Inferior parietal cortex (tissue), 1 donor: ENCODE data around the gene HSD17B8.

Experiments used
- DNase-seq: peaks from one replicate; pipeline ENCODE4 v3.0.0-alpha.2; 2016; ENCODE audit errors: extremely low spot score

HSD17B8 gene

DNA sequence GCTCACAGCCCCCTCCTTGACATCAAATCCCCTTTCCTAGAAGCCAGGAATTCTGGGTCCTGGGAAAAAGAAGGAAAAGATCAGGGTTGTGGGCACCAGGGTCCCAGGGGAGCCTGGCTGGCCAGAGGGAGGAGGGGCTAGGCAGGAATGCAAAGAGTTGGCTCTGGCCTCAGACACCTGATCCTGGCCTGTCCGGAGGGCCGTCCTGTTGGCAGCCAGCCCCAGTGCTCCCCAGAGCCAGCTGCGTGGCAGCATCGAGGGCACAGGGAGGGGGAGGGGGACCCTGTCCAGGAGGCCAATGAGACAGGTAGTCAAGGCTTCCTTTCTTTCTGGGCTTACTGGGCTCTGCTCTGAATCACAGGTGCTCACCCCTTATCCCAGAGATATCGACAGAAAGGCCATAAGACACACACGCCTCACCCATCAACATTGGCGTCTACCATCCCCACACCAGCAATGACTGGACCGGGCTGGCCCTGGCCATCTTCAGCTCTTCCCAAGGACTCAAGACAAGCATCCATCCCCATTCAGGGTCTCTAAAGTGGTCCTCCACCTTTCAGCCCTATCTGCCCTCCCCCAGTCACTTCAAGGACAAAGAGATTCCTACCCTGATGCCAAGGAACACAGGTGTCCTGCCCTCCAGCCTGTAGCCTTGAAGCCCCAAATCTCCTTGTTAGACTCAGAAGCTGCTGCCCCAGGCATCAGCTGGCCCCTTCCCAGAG, 12.9 kb upstream of the HSD17B8 start:
- no peak for DNase-seq

DNA sequence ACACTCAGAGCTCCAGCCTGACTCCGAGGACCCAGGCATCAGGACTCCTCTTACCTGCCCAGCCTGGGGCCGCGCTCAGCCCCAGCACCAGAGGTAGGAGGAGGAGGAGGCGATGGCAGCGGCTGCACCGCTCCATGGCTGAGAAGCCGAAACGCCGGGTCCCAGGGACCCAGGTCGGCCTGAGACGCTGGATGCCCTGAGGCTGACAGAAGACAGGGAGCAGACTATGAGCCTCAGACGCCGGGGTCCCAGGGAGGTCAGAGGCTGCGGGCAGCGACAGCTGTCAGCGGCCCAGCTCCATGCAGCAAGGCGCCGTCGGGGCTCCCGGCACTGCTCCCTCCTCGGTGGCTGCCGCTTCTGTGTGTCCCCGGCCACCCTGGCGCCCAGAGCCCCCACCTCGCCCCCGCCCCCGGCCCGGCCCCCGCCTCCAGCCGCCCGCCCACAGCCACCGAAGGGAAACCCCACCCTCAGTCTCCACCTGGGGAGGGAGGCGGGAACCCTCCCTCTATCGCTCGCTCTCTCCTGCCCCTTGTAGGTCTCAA, 12.3 kb upstream of the HSD17B8 start, which contains the start of gene COL11A2:
Gene COL11A2 (minus strand): TSS at position 363 of the 542 bp plus-strand sequence. CDS start 227 bp downstream, at position 136.
- no peak for DNase-seq

DNA sequence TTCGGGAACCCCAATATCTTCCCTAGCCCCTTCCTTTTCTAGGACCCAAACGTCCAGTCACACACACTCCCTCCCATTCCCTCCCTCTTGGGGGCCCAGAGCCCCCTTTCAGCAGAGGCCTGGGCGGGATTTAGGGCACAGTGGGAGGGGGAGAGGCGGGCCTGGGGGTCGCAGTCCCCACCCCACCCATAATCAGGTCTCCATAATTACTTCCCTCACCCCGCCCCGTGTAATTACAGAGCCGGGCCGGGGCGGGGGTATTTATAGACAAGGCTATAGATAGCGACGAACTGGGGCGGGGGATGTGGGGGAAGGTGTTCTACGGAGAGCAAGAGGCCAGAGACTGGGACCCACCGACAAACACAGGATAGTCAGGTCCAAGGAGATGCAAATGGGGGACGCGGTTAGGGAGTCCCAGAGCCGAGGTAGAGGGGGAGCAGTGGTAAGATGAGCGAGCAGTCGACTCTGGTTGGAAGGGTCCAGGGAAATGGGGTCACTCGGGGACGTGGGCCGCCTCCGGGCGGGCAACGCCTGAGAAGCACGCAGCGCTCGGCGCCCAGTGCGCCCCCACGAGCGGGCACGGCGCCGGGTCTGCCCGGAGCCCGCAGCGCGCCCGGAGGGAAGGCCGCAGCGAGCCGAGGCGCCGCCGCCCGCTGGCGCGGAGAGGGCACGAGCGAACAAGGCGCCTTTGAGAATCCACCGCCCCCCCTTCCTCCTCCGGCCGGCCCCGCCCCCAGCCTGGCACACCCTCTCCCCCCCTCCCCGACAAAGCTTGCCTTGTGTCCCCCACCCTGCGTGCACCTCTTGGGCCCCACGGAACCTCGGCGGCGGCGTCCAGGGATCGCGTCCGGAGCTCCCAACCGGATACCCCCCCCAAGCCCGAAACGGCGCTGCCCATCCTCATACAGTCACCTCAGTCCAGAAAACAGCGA, 11.5 kb upstream of the HSD17B8 start:
- peak; percentile 57 for DNase-seq

- DNase-seq: no peak
Observed at GRCh38 chr6:33193619-33194018, 10.8 kb upstream of the HSD17B8 start.

GRCh38 chr6:33194431-33194979, 9.9 kb upstream of the HSD17B8 start:
- no peak for DNase-seq

DNA sequence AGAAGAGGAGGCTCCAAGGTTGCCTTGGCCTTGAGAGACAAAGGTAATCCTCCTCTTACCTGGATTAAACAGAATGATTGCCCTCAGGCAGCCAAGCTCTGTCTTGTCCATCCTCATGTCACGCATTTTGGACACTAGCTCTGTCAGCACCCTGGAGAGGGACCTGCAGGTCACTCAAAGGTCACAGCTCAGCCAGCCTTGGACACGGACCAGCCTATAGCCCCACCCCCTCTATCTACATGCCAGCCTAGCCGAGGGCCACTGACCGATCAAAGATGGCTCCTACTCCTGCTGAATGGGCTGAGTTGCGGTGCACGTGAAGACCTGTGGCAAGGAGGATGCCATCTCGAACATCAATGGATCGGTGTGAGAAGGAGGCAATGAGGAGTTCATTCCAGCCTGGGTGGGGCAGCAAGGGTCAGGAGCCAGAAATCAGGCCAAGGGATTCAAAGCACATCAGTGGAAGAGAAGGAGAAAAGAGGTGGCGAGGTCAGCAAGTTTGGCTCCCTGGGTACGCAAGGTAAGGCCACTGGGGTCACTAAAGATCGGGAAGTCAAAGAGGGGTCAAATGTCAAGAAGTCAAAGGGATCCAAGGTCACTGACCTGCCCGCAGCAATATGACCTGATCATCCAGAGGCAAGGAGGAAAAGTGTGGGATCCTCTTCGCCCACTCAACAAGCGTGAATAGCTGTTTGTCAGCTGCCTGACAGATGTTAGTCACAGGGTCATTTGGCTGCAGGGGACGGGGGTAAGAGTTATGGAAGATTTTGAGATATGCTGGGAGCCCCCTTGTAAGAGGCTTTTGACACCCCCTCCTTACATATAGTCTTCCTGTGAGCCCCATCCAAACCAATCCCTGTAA, 8.9 kb upstream of the HSD17B8 start:
- no peak for DNase-seq

DNA sequence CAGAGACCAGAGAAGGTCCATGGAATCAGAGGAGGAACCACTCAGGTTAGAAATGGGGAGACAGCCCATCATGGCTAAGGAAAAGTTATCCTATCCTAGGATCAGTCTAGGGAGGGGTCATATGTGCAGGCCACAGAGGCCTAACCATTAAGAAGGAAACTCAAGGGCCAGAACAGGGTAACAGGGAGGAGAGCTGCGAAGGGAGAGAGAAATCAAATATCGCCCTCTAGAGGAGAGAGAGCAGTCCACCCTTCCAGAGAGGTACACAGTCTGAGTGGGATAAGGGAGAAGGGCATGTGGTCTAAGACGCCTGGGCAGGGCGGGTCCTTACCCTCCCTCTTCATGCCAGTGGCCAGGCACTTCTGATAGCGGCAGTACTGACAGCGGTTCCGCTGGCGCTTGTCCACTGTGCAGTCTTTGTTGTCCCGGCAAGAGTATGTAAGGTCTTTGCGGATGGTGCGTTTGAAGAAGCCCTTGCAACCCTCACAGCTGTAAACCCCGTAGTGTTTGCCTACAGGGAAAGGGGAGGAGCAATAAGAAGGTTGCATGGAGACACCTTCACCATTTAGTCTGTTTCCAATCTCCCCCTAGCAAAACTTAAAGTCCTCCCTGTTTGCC, 6.9 kb upstream of the HSD17B8 start:
- DNase-seq: peak; percentile 79

DNA sequence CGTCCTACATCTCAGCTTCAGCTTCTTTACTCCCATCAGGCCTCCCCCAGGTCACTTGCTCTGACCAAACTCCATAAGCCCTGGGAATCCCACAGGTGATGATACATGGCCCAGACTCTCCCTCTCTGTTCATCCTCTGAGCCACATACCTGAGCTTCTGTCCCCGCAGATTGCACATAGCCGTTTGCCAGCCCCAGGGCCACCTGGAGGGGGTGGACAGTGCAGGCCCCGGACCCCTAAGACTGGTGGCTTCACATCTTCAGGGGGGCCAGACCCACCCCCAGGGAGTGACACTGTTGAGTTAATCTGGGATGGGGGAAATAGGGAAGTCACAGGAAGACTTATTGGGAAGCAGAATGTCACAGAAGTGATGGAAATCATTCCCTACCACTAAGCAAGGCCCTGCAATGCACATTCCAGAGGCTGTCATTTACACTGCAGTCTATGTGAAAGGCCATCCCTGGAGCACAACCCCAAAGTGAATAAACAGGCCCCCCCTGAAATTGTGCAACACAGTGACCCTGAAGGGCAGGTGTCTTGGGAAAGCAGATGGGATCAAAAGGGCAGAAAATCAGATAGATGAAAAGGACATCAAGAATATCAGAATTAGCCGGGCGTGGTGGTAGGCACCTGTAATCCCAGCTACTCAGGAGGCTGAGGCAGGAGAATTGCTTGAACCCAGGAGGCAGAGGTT, 6.1 kb upstream of the HSD17B8 start:
- no peak for DNase-seq

GRCh38 chr6:33198853-33199436, 5.5 kb upstream of the HSD17B8 start:
- DNase-seq: no peak

DNA sequence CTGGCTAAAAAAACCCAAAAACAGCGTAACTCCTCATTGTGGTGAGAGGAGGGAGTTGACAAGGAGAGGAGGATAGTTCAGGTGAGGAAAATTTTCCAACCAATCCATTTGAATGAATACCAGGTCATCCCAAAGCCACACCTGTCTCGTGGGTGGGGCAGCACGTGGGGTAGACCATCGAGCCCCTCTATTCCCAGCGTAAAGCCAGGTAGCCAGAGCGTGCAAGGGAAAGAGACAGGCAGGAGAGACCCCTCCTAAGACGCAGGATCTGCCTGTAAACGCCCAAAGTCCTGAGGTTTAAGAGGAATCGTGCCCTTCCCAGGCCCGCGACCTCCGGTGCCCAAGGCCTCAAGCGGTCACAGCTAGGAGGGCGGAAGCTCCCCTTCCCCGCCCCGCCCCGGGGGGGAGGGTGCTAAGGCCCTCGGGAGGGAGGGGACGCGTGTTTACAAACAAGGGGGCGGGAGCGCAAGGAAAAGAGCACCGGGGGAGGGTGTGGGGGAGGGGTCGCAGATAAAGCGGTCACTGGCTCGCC, 4.7 kb upstream of the HSD17B8 start:
- peak; percentile 56 for DNase-seq

DNA sequence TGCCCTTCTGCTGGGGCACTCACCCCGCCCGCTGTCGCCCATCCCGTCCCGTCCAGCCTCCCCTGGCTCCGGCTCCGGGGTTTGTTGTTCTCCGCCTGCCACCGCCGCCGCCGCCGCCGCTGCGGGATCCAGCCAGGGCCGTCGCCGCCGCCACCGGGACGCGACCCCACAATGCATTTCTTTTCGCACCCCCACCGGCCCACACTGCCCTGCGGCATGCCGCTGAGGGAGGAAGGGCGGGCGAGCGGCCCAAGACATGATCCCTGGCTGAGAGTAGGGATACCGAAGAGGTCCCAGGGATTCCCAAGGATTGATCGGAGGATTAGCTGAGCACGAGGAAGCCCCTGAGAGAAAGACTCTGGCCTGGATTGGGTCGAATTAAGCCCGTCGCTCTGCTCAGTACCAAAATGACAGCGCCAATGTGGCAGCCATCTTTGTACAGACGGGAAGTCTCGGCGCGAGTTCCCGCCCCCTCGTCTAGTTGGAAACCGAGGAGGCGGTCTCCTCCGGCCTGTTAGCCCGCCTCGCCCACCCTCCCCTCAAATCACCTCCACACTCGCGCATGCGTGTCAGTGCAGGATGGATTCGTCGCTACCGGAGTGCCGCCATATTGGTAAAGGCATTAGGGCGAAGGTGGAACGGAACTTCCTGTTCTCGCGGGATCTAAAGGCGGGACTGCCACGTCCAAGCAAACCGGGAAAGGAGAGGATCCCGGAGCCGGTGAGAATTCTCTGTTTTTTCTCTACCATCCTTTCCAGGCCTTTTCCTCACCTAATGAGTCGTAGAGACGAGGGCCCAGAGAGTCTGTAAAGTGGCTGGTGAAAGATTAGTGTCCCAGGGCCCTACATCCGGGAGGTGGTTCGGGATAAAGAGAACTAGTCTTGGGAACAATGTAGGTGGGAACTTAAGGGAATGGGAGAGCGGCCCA, 4.0 kb upstream of the HSD17B8 start, which contains the start of the genes RXRB and SLC39A7:
Gene RXRB (minus strand): TSS at position 447 of the 928 bp plus-strand sequence. CDS start 189 bp downstream, at position 258.
Gene SLC39A7 (plus strand): TSS at position 649 of the 928 bp plus-strand sequence. CDS start 379 bp downstream, outside the sequence.
- DNase-seq: peak; percentile 100

- no peak for DNase-seq
Observed at GRCh38 chr6:33201147-33201545, 3.3 kb upstream of the HSD17B8 start.

DNA sequence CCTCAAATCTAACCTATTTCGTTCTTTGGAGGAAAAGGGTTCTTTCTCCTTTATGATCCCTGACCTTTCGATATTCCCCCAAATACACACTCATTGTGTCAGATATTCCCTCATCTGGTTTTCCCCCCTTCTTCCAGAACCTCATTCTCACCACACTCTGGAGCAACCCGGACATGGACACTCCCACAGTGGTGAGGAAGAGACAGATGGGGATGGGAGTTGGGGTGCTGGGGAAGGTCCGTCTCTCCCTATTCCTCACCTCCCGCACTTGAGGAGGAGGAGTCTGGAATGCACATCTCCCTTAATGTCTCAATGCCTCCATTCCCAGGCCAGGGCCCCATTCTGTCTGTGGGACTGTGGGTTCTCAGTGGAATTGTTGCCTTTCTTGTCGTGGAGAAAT, 2.5 kb upstream of the HSD17B8 start:
- no peak for DNase-seq

DNA sequence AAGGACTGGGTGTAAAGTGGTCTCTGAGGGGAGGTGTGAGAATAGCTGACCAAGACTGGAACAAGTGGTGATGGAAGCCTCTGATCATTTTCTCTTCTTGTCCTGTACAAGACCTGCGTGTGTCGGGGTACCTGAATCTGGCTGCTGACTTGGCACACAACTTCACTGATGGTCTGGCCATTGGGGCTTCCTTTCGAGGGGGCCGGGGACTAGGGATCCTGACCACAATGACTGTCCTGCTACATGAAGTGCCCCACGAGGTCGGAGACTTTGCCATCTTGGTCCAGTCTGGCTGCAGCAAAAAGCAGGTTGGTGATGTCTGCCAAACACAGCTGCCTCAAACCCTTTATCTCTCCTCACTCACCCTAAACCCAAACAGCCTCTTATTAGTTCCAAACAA, 1.7 kb upstream of the HSD17B8 start:
- DNase-seq: no peak

- DNase-seq: no peak
Observed at GRCh38 chr6:33203443-33204164, 851 bp upstream of the HSD17B8 start.

GRCh38 chr6:33204165-33204414, 365 bp upstream of the HSD17B8 start:
- no peak for DNase-seq

DNA sequence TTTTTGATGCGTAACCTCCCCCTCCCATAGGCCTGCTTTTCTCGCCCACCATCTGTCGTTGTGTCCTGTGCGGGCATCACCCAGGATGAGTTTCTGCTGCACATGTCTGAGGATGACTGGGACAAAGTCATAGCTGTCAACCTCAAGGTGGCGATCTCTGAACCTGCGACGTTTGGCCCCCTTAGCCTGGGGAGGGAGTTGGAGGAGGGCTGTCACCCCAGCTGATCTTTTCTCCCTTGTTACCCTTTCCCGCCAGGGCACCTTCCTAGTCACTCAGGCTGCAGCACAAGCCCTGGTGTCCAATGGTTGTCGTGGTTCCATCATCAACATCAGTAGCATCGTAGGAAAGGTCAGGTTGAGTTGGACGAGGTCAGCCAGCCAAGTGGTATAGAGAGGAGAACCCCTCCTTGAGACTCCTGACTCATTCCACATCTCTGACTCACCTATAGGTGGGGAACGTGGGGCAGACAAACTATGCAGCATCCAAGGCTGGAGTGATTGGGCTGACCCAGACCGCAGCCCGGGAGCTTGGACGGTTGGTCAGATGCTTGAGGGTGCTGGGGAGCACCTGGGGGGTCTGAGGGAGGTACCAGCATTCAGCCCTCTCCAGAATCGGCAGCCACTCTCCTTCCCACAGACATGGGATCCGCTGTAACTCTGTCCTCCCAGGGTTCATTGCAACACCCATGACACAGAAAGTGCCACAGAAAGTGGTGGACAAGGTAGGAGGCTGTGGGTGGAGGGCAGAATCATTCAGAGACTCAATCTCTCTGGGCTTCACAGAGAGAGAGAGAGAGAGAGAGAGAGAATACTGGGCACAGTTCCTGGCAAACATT, 954 bp downstream of the HSD17B8 start:
- no peak for DNase-seq
